HL-60 (cell line): ENCODE results near the gene NKX6-2.

Experiments used
- CTCF ChIP-seq: IDR thresholded peaks from one replicate; pipeline ENCODE4 v1.5.1; 2011; ENCODE audit warnings: low read length, control low read depth, inconsistent platforms; ENCODE audit not compliant: insufficient read depth
- GABPA ChIP-seq: IDR thresholded peaks from 2 replicates; pipeline ENCODE4 v1.6.1; 2012; ENCODE audit warnings: low read depth

- TF ChIP-seq CTCF, result no peak
- no peak for TF ChIP-seq GABPA
Observed at GRCh38 chr10:132804287-132804686, 18.3 kb upstream of the NKX6-2 start.
